ENCODE results near the gene KRT82.
"Not testable (repeated sequence)": the region's sequence is repeated elsewhere in the genome, so short reads cannot be mapped to it uniquely, and the experiment has no call there.

The KRT82 gene

DNA sequence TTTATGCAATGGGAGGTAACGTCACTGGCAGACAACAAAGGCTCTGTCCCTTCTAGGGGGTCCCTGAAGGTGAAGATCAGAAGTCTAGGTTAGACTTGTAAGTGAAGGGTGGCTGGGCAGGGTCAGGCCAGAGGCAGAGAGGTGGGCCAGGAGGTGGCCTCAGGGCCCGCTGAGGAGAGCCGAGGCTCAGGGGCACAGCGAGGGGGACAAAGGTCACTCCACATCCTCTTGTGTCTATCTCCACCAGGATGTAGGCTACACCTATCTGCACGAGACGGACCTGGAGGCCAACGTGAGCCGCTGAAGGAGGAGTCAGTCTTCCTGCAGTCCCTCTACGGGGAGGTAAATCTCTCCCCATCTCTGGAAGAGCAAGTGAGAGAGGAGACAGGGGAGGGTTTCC, 59.1 kb downstream of the KRT82 start:
- Histone ChIP-seq H3K4me1 (ENCODE audit: control insufficient read depth, insufficient read depth, low read length) (no peaks in the 10 kb centered on the region), H3K9ac (ENCODE audit: low read length) (no peak overlapping the region), H3K27me3 (replicated peaks; ENCODE audit: control insufficient read depth, insufficient read depth, low read length) (peaks cover 63% of the 10 kb centered on the region), H3K4me3 (ENCODE audit: low read length) (no peak overlapping the region), H3K36me3 (ENCODE audit: control insufficient read depth, insufficient read depth, low read length, severe bottlenecking) (no peaks in the 10 kb centered on the region), H3K9me3 (ENCODE audit: control insufficient read depth, low read length) (peaks cover 13% of the 10 kb centered on the region)
- DNase-seq (ENCODE audit: low read depth) = no peak

DNA sequence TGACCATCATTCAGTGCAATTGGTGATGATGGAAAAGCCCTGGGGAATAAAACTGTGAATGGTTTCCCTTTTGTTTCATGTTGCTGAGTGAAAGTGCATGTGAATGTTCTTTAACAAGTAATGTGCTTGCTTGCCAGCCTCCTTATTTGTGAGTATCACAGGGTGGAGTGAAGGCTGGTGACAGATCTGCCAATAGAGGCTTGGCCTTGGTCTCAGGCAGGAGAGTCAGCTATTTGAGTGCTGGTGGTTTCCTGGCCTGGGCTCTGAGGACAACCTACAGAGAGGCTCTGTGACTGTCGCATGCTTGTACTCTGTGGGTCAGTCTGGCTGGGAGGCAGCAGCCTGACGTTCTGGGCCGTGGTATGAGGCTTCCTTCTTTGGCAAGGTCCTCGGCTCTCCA, 59.5 kb downstream of the KRT82 start:
- Histone ChIP-seq H3K36me3 (ENCODE audit: control insufficient read depth, insufficient read depth, low read length, severe bottlenecking) (no peaks in the 10 kb centered on the region), H3K4me3 (ENCODE audit: low read length) (no peak overlapping the region), H3K27me3 (replicated peaks; ENCODE audit: control insufficient read depth, insufficient read depth, low read length) (peaks cover 63% of the 10 kb centered on the region), H3K9ac (ENCODE audit: low read length) (no peak overlapping the region), H3K9me3 (ENCODE audit: control insufficient read depth, low read length) (peaks cover 13% of the 10 kb centered on the region), H3K4me1 (ENCODE audit: control insufficient read depth, insufficient read depth, low read length) (no peaks in the 10 kb centered on the region)
- DNase-seq (ENCODE audit: low read depth) = no peak

DNA sequence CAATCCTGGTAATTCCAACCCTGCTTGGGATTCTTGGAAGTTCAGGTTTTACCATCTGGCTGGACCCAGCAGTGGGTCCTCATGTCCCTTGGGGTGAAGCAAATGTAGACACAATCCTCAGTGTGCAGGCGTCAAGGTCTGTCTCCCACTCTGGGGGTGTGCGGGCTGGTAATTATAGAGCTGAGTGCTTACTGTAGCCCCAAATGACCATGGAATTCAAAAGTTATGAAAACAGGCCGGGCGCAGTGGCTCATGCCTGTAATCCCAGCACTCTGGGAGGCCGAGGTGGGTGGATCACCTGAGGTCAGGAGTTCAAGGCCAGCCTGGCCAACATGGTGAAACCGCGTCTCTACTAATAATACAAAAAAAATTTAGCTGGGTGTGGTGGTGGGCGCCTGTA, 61.1 kb downstream of the KRT82 start:
- H3K4me3 ChIP-seq (ENCODE audit: low read length); DNase-seq (ENCODE audit: low read depth); H3K4me1 ChIP-seq (ENCODE audit: control insufficient read depth, insufficient read depth, low read length); H3K9ac ChIP-seq (ENCODE audit: low read length); H3K36me3 ChIP-seq (ENCODE audit: control insufficient read depth, insufficient read depth, low read length, severe bottlenecking): not testable (repeated sequence)
- H3K9me3 ChIP-seq (ENCODE audit: control insufficient read depth, low read length) = peaks cover 13% of the 10 kb centered on the region
- H3K27me3 ChIP-seq (replicated peaks; ENCODE audit: control insufficient read depth, insufficient read depth, low read length) = peaks cover 60% of the 10 kb centered on the region

DNA sequence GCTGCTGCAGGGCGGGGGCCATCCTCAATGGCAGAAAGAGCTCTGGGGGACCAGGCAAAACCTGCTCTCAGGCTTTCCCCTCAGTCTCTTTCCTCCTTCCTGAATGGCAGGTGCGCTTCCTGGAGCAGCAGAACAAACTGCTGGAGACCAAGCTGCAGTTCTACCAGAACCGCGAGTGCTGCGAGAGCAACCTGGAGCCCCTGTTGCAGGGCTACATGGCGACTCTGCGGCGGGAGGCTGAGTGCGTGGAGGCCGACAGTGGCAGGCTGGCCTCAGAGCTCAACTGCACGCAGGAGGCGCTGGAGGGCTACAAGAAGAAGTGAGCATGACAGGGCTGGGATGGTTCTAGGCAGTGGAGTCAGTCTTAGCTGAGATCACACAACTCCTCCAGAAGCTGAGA, 62.0 kb downstream of the KRT82 start:
- Histone ChIP-seq H3K36me3 (ENCODE audit: control insufficient read depth, insufficient read depth, low read length, severe bottlenecking) (no peaks in the 10 kb centered on the region), H3K27me3 (replicated peaks; ENCODE audit: control insufficient read depth, insufficient read depth, low read length) (peaks cover 59% of the 10 kb centered on the region), H3K9me3 (ENCODE audit: control insufficient read depth, low read length) (peaks cover 13% of the 10 kb centered on the region), H3K9ac (ENCODE audit: low read length) (no peak overlapping the region), H3K4me1 (ENCODE audit: control insufficient read depth, insufficient read depth, low read length) (no peaks in the 10 kb centered on the region), H3K4me3 (ENCODE audit: low read length) (no peak overlapping the region)
- no peak for DNase-seq (ENCODE audit: low read depth)

Data from adipocyte (in vitro differentiated cells).